T-helper 2 cell treated with Interferon-gamma antibody and Interleukin-4, amounts not matched to agents 5 μg/mL and 100 μg/mL, for 36 hours (primary cell): ENCODE data around the gene PAM.

Experiments used
- DNase-seq: peaks from one replicate; pipeline ENCODE4 v3.0.0; 2021; ENCODE audit warnings: low spot score
- H3K27ac Mint-ChIP-seq: one replicate; pipeline ENCODE4 v1.8.0; 2021; ENCODE audit warnings: mild to moderate bottlenecking, mixed read lengths
- H3K27me3 Mint-ChIP-seq: one replicate; pipeline ENCODE4 v1.8.0; 2021; ENCODE audit warnings: low read depth, mixed read lengths
- H3K36me3 Mint-ChIP-seq: one replicate; pipeline ENCODE4 v1.8.0; 2021; ENCODE audit warnings: low read depth, mixed read lengths
- H3K4me1 Mint-ChIP-seq: one replicate; pipeline ENCODE4 v1.8.0; 2021; ENCODE audit warnings: low read depth, mixed read lengths
- H3K4me3 Mint-ChIP-seq: one replicate; pipeline ENCODE4 v1.8.0; 2022; ENCODE audit warnings: mild to moderate bottlenecking, moderate library complexity, mixed read lengths
- H3K9me3 Mint-ChIP-seq: one replicate; pipeline ENCODE4 v1.8.0; 2021; ENCODE audit warnings: mixed read lengths

PAM gene

DNA sequence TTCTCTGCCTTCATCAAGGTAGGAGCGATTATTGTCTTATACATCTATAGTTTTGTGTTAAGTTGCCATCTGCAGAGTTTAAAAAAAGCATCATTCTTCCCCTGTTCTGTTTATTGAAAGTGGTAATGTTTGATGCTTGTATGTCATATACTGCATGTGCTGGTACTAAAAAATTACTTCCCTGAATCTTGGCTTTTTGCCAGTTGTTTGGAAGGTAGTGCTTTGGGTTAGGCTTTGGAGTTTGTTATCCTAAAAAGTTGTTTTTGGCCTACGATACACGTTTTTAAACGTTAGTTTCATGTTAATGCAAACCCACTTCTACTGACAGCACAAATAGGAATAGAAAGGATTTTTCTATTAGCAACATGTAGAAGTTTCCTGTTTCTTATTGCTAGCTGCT, 206.6 kb downstream of the PAM start:
- Mint-ChIP-seq H3K4me3 (no peak overlapping the region), H3K27me3 (no peaks in the 10 kb centered on the region), H3K9me3 (no peaks in the 10 kb centered on the region)

GRCh38 chr5:102965653-102966052, 210.5 kb downstream of the PAM start:
- no peaks in the 10 kb centered on the region for H3K9me3 Mint-ChIP-seq
- H3K27me3 Mint-ChIP-seq, result no peaks in the 10 kb centered on the region
- no peaks in the 10 kb centered on the region for H3K36me3 Mint-ChIP-seq

More for the DNA sequence above, 206.6 kb downstream of the PAM start:
- DNase-seq, result no peak
- H3K27ac Mint-ChIP-seq, result no peak overlapping the region
- peaks cover 4% of the 10 kb centered on the region for H3K4me1 Mint-ChIP-seq
- no peaks in the 10 kb centered on the region for H3K36me3 Mint-ChIP-seq

GRCh38 chr5:102969641-102970040, 214.5 kb downstream of the PAM start:
- no peak overlapping the region for H3K27ac Mint-ChIP-seq
- H3K27me3 Mint-ChIP-seq, result no peaks in the 10 kb centered on the region
- DNase-seq, result no peak
- no peaks in the 10 kb centered on the region for H3K9me3 Mint-ChIP-seq
- H3K4me3 Mint-ChIP-seq, result no peak overlapping the region
- H3K36me3 Mint-ChIP-seq, result no peaks in the 10 kb centered on the region
- H3K4me1 Mint-ChIP-seq, result peaks cover 5% of the 10 kb centered on the region

More at GRCh38 chr5:102965653-102966052, 210.5 kb downstream of the PAM start:
- H3K4me3 Mint-ChIP-seq, result no peak overlapping the region
- no peak for DNase-seq
- H3K4me1 Mint-ChIP-seq, result peaks cover 2% of the 10 kb centered on the region
- no peak overlapping the region for H3K27ac Mint-ChIP-seq

GRCh38 chr5:102971676-102972293, 216.7 kb downstream of the PAM start:
- no peaks in the 10 kb centered on the region for H3K36me3 Mint-ChIP-seq
- peaks cover 5% of the 10 kb centered on the region for H3K4me1 Mint-ChIP-seq
- H3K4me3 Mint-ChIP-seq, result no peak overlapping the region
- no peaks in the 10 kb centered on the region for H3K9me3 Mint-ChIP-seq
- H3K27ac Mint-ChIP-seq, result no peak overlapping the region
- H3K27me3 Mint-ChIP-seq, result no peaks in the 10 kb centered on the region
- no peak for DNase-seq

DNA sequence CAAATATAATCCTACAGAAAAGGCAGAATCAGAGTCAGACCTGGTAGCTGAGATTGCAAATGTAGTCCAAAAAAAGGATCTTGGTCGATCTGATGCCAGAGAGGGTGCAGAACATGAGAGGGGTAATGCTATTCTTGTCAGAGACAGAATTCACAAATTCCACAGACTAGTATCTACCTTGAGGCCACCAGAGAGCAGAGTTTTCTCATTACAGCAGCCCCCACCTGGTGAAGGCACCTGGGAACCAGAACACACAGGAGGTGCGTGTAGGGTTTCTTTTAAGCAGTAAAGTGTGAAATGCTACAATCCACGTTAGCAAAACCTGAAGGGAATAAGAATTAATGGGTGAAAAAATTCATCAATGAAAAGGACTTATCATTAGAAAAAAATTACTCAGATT, 219.1 kb downstream of the PAM start:
- no peak for DNase-seq
- Mint-ChIP-seq H3K4me1 (peaks cover 5% of the 10 kb centered on the region), H3K9me3 (no peaks in the 10 kb centered on the region), H3K4me3 (no peak overlapping the region), H3K27me3 (no peaks in the 10 kb centered on the region), H3K27ac (no peak overlapping the region), H3K36me3 (no peaks in the 10 kb centered on the region)

- DNase-seq, result no peak
- H3K4me3 Mint-ChIP-seq, result no peak overlapping the region
- no peaks in the 10 kb centered on the region for H3K36me3 Mint-ChIP-seq
- H3K9me3 Mint-ChIP-seq, result no peaks in the 10 kb centered on the region
- H3K27me3 Mint-ChIP-seq, result no peaks in the 10 kb centered on the region
- H3K4me1 Mint-ChIP-seq, result peaks cover 5% of the 10 kb centered on the region
- no peak overlapping the region for H3K27ac Mint-ChIP-seq
Measured at GRCh38 chr5:102975045-102975444, 219.9 kb downstream of the PAM start.

GRCh38 chr5:102975457-102976182, 220.5 kb downstream of the PAM start:
- Mint-ChIP-seq H3K27ac (no peak overlapping the region), H3K36me3 (no peaks in the 10 kb centered on the region), H3K4me1 (peaks cover 5% of the 10 kb centered on the region), H3K27me3 (no peaks in the 10 kb centered on the region), H3K4me3 (no peak overlapping the region), H3K9me3 (no peaks in the 10 kb centered on the region)
- DNase-seq, result no peak

DNA sequence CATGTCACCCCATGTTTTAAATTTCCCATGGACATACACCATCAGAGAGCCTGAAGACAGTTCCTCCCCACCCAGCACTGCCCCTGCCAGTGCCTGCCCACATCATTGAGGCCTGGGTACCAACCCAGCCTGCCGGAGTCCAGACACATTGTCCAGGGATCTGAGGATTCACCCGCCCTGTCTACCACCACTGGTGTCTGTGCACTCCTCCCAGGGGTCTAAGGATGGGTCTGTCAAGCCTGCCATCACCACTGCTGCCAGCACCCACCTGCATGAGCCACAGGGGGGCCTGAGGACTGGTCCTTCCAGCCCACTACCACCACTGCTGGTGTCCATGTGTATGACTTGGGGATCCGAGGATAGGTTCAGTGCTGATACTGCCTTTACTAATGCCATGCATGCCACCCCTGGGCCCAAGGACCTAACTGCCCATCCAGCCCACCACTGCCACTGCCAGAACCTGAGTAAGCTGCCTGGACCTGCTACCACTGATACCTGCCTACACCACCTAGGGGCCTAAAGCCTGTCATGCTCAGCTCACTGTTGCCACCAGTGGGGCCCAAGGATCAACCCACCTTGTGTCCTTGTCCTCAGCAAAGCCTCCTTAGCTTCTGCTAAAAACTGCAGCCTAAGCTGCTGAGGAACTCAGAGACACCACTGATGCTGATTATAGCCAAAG, 227.0 kb downstream of the PAM start:
- H3K27ac Mint-ChIP-seq, result no peak overlapping the region
- peaks cover 29% of the 10 kb centered on the region for H3K9me3 Mint-ChIP-seq
- H3K27me3 Mint-ChIP-seq, result no peaks in the 10 kb centered on the region
- no peak for DNase-seq
- no peaks in the 10 kb centered on the region for H3K4me1 Mint-ChIP-seq
- no peak overlapping the region for H3K4me3 Mint-ChIP-seq
- peaks cover 11% of the 10 kb centered on the region for H3K36me3 Mint-ChIP-seq

DNA sequence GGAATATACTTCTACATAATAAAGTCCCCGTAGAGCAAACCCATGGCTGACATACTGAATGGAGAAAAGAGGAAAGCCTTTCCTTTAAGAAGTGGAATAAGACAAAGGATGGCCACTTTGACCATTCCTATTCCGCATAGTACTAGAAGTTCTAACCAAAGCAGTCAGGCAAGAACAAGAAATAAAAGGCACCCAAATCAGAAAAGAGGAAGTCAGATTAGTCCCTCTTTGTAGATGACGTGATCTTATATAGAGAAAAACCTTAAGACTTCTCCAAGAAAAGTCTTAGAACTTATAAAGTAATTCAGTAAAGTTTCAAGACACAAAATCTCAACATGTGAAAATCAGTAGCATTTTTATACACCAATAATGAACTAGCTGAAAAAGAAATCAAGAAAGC, 231.0 kb downstream of the PAM start:
- no peak for DNase-seq
- Mint-ChIP-seq H3K27ac (no peak overlapping the region), H3K36me3 (peaks cover 11% of the 10 kb centered on the region), H3K4me3 (no peak overlapping the region), H3K4me1 (no peaks in the 10 kb centered on the region), H3K27me3 (no peaks in the 10 kb centered on the region), H3K9me3 (peaks cover 29% of the 10 kb centered on the region)

GRCh38 chr5:102988459-102988858, 233.4 kb downstream of the PAM start:
- Mint-ChIP-seq H3K27me3 (no peaks in the 10 kb centered on the region), H3K4me1 (no peaks in the 10 kb centered on the region), H3K4me3 (no peak overlapping the region), H3K36me3 (no peaks in the 10 kb centered on the region), H3K9me3 (peaks cover 11% of the 10 kb centered on the region), H3K27ac (no peak overlapping the region)
- no peak for DNase-seq

DNA sequence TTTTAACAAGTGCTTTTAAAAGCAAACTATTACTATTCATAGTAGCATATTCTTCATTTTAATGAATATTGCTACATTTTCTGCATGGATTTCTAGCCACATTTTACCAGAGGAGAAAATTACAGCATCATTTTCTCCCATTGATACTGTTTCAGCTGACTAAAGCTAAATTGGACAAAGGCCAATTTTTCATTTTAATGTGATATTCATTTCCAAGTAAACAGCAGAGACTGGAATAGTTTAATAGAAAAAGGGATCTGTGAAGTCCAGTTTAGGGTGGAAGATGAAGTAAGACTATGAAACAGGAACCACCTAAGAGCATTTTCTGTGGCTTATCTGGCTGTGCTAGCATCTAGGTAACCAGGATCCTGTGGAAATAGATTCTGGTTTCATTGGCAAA, 236.7 kb downstream of the PAM start:
- Mint-ChIP-seq H3K36me3 (no peaks in the 10 kb centered on the region), H3K27ac (no peak overlapping the region), H3K9me3 (no peaks in the 10 kb centered on the region), H3K4me3 (no peak overlapping the region), H3K4me1 (peaks cover 3% of the 10 kb centered on the region), H3K27me3 (no peaks in the 10 kb centered on the region)
- DNase-seq, result no peak

DNA sequence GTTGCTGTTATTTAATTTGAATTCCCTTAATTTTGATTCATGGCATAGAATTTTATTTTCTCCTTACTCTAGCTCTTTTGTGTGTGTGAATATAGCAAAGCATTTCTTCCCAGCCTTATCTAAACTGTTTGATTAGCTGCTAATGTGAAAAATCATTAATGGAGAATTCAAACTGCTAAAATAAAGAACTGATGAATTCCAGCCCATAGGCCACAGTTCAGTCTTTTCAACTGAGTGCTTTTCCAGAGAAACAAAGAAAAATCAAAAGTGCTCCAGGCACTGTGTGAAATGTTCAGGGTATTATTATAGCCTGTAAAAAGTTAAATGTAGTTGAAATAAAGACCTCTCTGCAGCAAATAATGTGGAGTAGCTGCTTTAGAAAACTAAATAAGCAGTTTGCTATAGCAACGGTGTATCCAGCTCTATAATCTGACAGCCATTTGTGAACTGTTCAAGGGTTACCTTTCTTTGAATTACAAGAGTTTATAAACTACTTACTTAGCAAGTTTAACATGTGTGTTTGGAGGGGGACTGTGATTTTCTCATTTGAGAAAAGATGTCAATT, 241.0 kb downstream of the PAM start:
- no peak overlapping the region for H3K4me3 Mint-ChIP-seq
- H3K9me3 Mint-ChIP-seq, result no peaks in the 10 kb centered on the region
- DNase-seq, result no peak
- H3K27ac Mint-ChIP-seq, result no peak overlapping the region
- H3K27me3 Mint-ChIP-seq, result no peaks in the 10 kb centered on the region
- no peaks in the 10 kb centered on the region for H3K36me3 Mint-ChIP-seq
- peaks cover 3% of the 10 kb centered on the region for H3K4me1 Mint-ChIP-seq

GRCh38 chr5:102998224-102998623, 243.1 kb downstream of the PAM start:
- Mint-ChIP-seq H3K27me3 (no peaks in the 10 kb centered on the region), H3K36me3 (no peaks in the 10 kb centered on the region), H3K9me3 (no peaks in the 10 kb centered on the region), H3K4me3 (no peak overlapping the region), H3K27ac (no peak overlapping the region), H3K4me1 (peaks cover 3% of the 10 kb centered on the region)
- DNase-seq, result no peak

DNA sequence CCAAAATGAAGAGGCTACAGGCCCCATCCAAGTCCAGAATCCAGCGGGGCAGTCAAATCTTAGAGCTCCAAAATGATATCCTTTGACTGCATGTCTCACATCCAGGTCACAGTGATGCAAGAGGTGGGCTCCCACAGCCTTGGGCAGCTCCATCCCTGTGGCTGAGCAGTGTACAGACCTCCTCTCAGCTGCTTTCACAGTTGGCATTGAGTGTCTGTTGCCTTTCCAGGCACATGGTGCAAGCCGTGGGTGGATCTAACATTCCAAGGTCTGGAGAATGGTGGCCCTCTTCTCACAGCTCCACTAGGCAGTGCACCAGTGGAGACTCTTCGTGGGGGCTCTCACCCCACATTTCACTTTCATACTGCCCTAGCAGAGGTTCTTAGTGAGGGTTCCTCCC, 244.1 kb downstream of the PAM start:
- no peaks in the 10 kb centered on the region for H3K27me3 Mint-ChIP-seq
- no peak overlapping the region for H3K27ac Mint-ChIP-seq
- H3K9me3 Mint-ChIP-seq, result no peaks in the 10 kb centered on the region
- no peaks in the 10 kb centered on the region for H3K36me3 Mint-ChIP-seq
- no peak overlapping the region for H3K4me3 Mint-ChIP-seq
- peaks cover 3% of the 10 kb centered on the region for H3K4me1 Mint-ChIP-seq
- DNase-seq, result no peak
